Measurements from ENCODE around the gene ALPI. TPM values are rescaled to one million over a fixed set of nuclear protein-coding genes. Genes with fewer than 3 reads are reported as not detected.

The ALPI gene
- total RNA-seq, 1 donor from 2014 or later, result not detected

DNA sequence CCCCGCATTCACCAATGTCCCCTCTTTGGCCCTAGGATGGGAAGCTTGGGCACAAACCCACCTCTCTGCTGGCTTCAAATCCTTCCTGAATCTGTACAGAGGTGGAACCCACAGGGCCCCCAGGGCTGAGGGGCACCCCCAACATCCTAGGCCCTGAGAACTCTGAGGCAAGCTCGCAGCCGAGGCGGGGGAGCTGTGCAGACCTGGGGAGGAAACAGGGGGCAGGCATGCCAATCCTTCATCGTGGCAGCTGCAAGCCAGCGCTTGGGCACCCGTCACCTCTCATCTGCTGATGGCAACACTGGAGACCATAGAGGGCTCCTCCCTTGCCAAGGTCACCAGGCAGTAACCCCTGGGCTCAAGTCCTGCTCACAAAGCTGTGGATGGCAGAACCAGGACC lies 20.8 kb downstream of the ALPI start:
- H3K36me3 Mint-ChIP-seq (ENCODE audit: low read depth), result no peaks in the 10 kb centered on the region
- no peak overlapping the region for H3K27ac Mint-ChIP-seq
- peaks cover under 1% of the 10 kb centered on the region for H3K9me3 Mint-ChIP-seq
- DNase-seq, result no peak
- no peaks in the 10 kb centered on the region for H3K4me1 Mint-ChIP-seq
- peaks cover 17% of the 10 kb centered on the region for H3K27me3 Mint-ChIP-seq
- intact Hi-C loops (cut with micrococcal nuclease), result no loop called here
- H3K4me3 Mint-ChIP-seq, result no peak overlapping the region

- Mint-ChIP-seq H3K4me3 (no peak overlapping the region), H3K27me3 (peaks cover 6% of the 10 kb centered on the region), H3K9me3 (no peaks in the 10 kb centered on the region), H3K27ac (no peak overlapping the region), H3K36me3 (ENCODE audit: low read depth) (no peaks in the 10 kb centered on the region), H3K4me1 (no peaks in the 10 kb centered on the region)
- DNase-seq, result no peak
- intact Hi-C loops (cut with micrococcal nuclease), result no loop called here
These were observed 22.0 kb downstream of the ALPI start for GRCh38 chr2:232477751-232478510.

DNA sequence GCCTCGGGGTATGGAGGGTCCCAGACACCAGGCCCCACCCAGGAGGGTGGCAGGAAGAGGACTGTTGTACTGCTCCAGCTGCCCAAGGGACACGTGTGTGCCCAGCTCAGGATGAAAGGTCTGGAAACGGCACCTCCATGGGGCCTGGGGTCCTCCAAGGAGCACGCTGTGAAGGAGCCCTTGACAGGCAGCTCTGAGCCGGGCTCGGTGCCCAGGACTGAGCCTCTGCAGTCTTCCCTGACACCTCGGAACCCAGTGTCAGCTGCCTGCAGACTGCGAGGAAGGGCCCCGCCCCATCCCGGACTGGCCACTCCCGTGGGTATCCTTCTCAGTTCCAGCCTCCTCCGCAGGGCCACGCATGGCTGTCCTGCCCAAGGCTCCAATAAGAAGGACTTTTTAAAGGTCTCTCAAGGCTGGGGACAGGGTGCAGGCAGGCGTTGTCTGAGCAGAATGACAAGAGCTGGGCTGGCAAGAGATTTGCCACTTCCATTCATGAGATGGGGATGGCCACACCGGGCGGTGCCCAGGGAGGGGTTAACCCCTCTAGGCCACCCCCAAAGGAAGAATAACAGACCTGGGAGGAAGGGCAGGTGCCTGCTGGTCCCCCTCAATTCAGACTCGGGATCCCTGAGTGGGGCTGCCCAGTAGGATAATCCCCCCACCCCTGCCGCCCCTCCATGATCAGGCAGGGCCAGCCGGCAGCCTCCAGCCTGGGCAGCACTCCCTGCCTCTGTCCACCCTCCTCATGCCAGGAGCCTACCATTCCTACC lies 22.8 kb downstream of the ALPI start:
- intact Hi-C loops (cut with micrococcal nuclease), result no loop called here
- Mint-ChIP-seq H3K27me3 (peaks cover 3% of the 10 kb centered on the region), H3K9me3 (no peaks in the 10 kb centered on the region), H3K27ac (no peak overlapping the region), H3K36me3 (ENCODE audit: low read depth) (no peaks in the 10 kb centered on the region), H3K4me1 (no peaks in the 10 kb centered on the region), H3K4me3 (no peak overlapping the region)
- no peak for DNase-seq

DNA sequence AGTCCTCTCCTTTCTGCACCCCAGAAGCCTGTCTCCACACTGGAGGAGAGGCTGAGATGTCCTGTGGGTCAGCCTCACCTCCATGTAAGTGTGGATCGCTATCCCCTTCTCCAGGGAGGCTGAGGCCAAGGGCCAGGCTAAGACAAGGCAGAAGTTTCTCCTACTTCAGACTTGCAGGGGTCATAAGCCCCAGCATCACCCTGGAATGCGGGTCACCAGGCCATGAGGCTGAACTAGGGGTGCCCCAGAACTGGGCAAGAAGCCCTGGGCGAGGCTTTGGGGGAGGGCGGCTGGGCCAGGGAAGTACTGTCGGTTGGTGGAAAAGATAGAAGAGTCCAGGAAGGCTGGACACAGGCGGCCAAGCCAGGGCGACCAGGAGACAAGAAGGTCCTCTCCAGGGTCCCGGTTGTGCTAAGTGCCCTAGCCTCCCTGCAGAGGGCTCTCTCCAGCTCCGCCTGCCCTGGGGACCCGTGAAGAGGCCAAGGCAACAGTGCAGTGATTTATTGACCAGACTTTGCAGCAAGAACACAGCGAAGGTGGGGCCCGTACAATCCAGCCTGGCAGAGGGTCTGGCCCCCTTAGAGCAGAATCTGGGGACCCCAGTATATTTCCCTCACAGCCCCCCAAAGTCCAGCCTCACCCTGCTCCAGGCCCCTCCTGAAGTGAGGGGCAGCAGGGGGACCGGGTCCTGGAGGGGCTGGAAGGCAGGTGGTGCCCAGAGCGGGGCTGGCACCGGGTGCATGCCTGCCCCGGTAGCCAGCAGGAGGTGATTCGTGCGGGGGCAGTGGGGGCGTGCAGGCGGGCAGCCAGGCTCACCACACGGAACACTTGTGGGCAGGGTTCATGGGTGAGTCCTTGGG lies 23.6 kb downstream of the ALPI start:
- Mint-ChIP-seq H3K36me3 (ENCODE audit: low read depth) (no peaks in the 10 kb centered on the region), H3K27ac (no peak overlapping the region), H3K27me3 (peaks cover 10% of the 10 kb centered on the region), H3K4me3 (no peak overlapping the region), H3K9me3 (no peaks in the 10 kb centered on the region), H3K4me1 (no peaks in the 10 kb centered on the region)
- DNase-seq, result no peak
- intact Hi-C loops (cut with micrococcal nuclease), result loop anchor here (10.0 kb wide), 1 partner anchor 65 kb away; no protein-coding TSS in a partner anchor

DNA sequence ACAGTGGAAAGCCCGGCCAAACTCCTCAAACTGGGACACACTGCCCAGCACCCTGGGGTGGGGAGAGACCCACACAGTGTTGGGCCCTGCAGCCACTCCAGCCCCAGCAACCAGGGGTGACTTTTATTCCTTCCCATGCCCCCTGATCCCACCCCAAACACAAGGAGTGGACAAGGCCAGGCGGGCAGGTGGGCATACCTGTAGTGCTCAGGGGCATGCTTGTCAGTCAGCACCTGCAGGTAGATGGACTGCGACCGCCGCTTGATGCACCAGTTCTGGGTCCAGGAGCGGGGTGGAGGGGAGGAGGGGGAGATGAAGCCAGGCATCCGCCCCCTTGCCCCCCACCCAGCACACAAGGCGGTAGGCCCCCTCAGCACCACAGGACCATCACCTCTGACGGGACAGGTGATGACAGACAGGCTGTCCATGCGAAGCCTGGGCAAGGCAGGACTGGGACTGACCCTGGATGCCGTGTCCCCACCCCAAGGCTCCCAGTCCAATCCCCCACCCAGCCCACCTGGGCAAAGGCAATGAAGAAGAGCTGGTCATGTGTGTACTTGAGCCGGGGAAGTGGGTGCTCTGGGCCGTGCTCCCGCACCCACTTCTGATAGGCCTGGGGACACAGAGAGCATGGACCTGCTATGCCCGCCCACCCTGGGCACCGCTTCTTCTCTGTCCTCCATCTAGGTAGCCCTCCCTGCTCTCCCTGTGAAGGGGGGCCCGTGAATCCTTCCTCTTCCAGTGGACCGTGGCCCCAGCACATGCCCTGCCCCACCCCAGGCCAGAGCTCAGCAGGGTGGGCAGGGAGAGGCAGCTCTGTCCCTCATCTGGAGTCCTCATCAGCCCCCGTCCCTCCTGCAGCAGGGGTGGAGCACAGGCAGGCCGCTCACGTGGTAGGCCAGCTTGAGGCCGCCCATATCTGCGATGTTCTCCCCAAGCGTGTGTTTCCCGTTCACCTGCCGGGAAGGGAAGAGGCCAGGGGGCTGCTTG lies 24.5 kb downstream of the ALPI start:
- Mint-ChIP-seq H3K27ac (no peak overlapping the region), H3K4me1 (peaks cover 4% of the 10 kb centered on the region), H3K27me3 (peaks cover 19% of the 10 kb centered on the region), H3K4me3 (no peak overlapping the region), H3K9me3 (no peaks in the 10 kb centered on the region), H3K36me3 (ENCODE audit: low read depth) (no peaks in the 10 kb centered on the region)
- DNase-seq, result no peak
- intact Hi-C loops (cut with micrococcal nuclease), result loop anchor here (10.0 kb wide), 1 partner anchor 66 kb away; no protein-coding TSS in a partner anchor

DNA sequence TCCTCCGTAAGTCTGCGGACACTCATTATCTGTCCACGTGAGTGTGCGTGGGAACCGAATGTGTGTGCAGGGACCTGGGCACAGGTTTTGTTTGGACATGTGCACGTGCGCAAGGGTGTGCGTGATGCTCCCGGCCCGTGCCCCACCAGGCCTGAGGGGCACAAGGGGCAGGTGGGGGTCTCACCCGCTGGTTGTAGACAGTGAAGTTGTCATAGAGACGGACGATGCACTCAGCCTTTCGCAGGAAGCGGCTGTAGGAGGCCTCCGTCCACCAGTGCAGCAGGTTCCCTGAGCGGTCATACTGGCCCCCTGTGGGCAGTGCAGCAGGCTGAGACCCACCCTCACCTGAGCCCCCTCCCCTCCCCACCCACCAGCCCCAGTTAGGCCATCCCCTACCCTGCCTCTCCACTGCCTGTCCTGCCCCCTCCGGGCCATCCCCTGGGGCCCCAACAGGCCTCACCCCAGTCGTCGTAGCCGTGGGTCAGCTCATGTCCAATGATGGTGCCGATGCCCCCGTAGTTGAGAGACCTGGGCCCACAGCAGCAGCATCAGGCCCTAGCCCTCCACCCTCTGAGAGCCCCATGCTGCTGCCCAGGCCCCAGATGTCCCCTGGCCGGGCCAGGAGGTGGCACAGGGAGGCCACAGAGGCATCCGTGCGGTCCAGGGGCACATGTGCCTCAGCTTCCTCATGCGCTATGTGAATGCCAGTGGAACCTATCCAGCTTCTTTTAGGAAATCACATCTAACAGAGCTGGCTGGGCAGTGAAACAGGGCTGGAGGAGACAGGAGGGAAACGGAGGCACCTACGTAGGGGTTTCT lies 25.6 kb downstream of the ALPI start:
- DNase-seq, result no peak
- peaks cover 17% of the 10 kb centered on the region for H3K27me3 Mint-ChIP-seq
- H3K4me1 Mint-ChIP-seq, result peaks cover 4% of the 10 kb centered on the region
- no peak overlapping the region for H3K4me3 Mint-ChIP-seq
- no peak overlapping the region for H3K27ac Mint-ChIP-seq
- H3K36me3 Mint-ChIP-seq (ENCODE audit: low read depth), result no peaks in the 10 kb centered on the region
- intact Hi-C loops (cut with micrococcal nuclease), result loop anchor here (10.0 kb wide), 1 partner anchor 67 kb away; no protein-coding TSS in a partner anchor
- H3K9me3 Mint-ChIP-seq, result no peaks in the 10 kb centered on the region

- Mint-ChIP-seq H3K36me3 (ENCODE audit: low read depth) (no peaks in the 10 kb centered on the region), H3K27me3 (peaks cover 19% of the 10 kb centered on the region), H3K4me1 (peaks cover 4% of the 10 kb centered on the region), H3K27ac (no peak overlapping the region), H3K9me3 (no peaks in the 10 kb centered on the region), H3K4me3 (no peak overlapping the region)
- DNase-seq, result no peak
- intact Hi-C loops (cut with micrococcal nuclease), result loop anchor here (10.0 kb wide), 1 partner anchor 68 kb away; no protein-coding TSS in a partner anchor
These were observed 26.6 kb downstream of the ALPI start for GRCh38 chr2:232482301-232483238.

- intact Hi-C loops (cut with micrococcal nuclease), result loop anchor here (10.0 kb wide), 1 partner anchor 69 kb away; no protein-coding TSS in a partner anchor
- H3K4me3 Mint-ChIP-seq, result no peak overlapping the region
- H3K9me3 Mint-ChIP-seq, result no peaks in the 10 kb centered on the region
- no peak overlapping the region for H3K27ac Mint-ChIP-seq
- peaks cover 22% of the 10 kb centered on the region for H3K27me3 Mint-ChIP-seq
- DNase-seq, result no peak
- H3K36me3 Mint-ChIP-seq (ENCODE audit: low read depth), result no peaks in the 10 kb centered on the region
- H3K4me1 Mint-ChIP-seq, result peaks cover 4% of the 10 kb centered on the region
These were observed 27.5 kb downstream of the ALPI start for GRCh38 chr2:232483311-232483922.

- no peaks in the 10 kb centered on the region for H3K36me3 Mint-ChIP-seq (ENCODE audit: low read depth)
- H3K27ac Mint-ChIP-seq, result no peak overlapping the region
- peaks cover 28% of the 10 kb centered on the region for H3K27me3 Mint-ChIP-seq
- intact Hi-C loops (cut with micrococcal nuclease), result loop anchor here (10.0 kb wide), 1 partner anchor 69 kb away; no protein-coding TSS in a partner anchor
- no peak overlapping the region for H3K4me3 Mint-ChIP-seq
- H3K9me3 Mint-ChIP-seq, result no peaks in the 10 kb centered on the region
- peaks cover 4% of the 10 kb centered on the region for H3K4me1 Mint-ChIP-seq
- no peak for DNase-seq
These were observed 28.1 kb downstream of the ALPI start for GRCh38 chr2:232483923-232484627.

DNA sequence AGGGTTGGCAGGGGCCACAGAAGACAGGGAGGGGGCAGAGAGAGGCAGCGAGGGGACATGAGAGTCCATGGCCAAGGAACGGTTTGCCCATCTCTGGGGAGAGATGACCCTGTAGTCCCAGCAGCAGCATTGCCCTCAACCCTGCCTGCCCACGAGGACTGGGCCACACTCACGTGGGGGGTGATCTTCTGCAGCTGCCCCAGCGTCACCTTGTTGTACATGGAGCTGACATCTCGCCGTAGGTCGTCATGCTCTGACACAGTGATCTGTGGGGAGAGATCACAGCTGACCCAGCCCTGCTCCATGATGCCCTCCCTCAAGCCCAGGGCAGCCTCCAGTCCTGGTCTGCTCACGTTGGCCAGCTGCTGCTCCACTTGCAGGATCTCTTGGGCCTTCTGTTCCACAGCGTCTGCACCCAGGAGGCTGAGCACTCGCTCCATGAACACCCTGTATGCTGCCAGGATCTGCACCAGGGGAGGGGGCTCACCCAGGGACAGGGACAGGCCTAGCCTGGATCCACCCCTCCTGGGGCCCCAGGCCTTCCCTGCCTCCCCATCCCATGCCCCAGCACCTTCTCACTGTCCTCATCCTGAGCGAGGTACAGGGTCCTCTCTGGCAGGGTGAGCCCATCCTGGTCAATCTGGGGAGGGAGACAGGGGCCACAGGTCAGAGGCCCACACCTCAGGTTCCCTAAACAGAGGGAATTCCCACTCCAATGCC lies 28.8 kb downstream of the ALPI start:
- no peaks in the 10 kb centered on the region for H3K36me3 Mint-ChIP-seq (ENCODE audit: low read depth)
- H3K4me1 Mint-ChIP-seq, result peaks cover 4% of the 10 kb centered on the region
- intact Hi-C loops (cut with micrococcal nuclease), result loop anchor here (10.0 kb wide), 1 partner anchor 70 kb away; no protein-coding TSS in a partner anchor
- no peak overlapping the region for H3K4me3 Mint-ChIP-seq
- no peak overlapping the region for H3K27ac Mint-ChIP-seq
- no peak for DNase-seq
- H3K27me3 Mint-ChIP-seq, result peaks cover 34% of the 10 kb centered on the region
- no peaks in the 10 kb centered on the region for H3K9me3 Mint-ChIP-seq
